NCI-H2196 treated with DMSO at 0.1 percent for 48 hours (cell line): ENCODE data around the gene CCDC188.

Source experiments
- DNase-seq: peaks from one replicate; lab custom pipeline; 2025; ENCODE audit not compliant: unreplicated experiment; lab: John Stamatoyannopoulos, UW

CCDC188 gene

DNA sequence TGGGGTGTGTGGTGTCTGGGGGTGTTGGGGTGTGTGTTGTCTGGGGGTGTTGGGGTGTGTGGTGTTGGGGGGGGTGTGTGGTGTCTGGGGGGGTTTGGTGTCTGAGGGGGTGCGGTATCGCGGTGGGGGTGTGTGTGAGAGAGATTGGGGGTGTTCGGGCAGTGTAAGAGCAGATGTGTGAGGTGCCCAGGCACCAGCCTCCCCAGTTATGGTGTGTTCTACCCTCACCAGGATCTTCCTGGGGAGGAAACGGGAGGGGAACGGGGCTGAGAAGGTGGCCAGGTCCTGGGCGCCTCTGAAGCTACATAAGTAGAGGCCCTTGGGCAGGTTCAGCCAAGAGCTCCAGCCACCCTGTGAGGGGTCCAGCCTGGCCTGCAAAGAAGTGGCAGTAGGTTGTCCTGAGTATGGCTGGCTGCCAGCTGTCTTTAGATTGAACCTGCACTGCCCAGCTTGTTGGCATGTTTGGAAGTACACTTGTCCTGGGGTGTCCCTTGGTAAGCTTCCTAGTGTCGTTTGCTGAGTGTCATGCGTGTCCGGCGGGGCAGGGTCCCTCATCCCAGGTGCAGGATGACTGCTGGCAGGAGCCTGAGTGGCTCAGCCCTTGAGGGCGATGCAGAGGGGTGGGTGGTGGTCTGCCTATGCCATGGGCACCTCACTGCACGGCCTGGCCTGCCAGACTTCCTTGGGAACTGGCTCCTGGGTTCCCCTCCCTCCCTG lies 27.3 kb downstream of the CCDC188 start:
- no peak for DNase-seq

DNA sequence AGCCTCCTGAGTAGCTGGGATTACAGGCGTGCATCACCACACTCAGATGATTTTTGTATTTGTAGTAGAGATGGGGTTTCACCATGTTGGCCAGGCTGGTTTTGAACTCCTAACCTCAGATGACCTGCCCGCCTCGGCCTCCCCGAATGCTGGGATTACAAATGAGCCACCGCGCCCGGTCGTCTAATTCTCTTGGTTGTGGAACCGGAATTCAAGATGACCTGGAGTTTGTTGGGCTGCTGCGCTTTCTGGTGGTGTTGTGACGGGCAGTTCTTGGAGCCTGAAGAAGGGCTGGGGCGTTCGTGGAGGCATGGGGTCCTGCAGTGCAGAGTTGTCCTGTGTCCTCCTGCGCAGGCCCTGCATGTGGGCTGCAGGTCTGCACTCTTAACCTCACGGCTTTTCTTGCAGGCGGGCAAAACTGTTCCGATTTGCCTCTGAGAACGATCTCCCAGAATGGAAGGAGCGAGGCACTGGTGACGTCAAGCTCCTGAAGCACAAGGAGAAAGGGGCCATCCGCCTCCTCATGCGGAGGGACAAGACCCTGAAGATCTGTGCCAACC lies 28.9 kb downstream of the CCDC188 start:
- no peak for DNase-seq

GRCh38 chr22:20118300-20119020 lies 32.4 kb downstream of the CCDC188 start:
- no peak for DNase-seq

- no peak for DNase-seq
Observed at GRCh38 chr22:20117633-20118299, 33.1 kb downstream of the CCDC188 start.

DNA sequence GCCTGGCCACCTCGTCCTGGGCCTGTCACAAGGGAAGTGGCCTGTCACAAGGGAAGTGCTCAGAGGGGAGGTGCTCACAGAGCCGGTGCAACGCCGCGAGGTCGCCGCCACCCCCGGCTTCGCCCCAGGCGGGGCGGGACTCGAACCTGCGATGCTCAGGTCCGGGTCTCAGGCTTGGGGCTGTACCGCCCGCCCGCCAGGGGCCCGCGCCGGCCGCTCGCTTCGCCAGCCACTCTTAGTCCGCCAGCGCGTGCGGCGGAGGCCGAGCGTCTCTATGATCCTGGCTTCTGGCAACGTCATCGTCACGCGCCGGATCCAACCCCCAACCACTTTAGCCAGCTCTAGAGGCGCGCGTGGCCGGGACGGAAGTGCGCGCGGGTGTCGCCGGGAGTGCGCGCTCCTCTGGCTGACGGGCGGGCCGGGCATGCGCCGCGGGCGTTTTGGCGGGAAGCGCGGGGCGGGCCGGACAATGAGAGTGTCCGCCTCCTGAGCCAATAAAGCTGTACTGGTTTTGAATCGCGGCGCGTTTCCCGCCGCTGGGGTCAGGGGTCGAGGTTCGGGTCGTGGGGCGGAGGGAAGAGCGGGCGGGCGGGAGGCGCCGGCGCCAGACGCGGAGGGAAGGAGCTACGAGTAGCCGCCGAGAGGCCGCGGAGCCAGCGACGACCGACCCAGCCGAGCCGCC lies 33.8 kb downstream of the CCDC188 start, which contains the start of gene TRMT2A:
Gene TRMT2A (minus strand): TSS at position 276 of the 682 bp plus-strand sequence. CDS start 320 bp downstream, outside the sequence.
- peak; percentile 72 for DNase-seq

GRCh38 chr22:20116376-20116950 lies 34.4 kb downstream of the CCDC188 start:
- DNase-seq: no peak

DNA sequence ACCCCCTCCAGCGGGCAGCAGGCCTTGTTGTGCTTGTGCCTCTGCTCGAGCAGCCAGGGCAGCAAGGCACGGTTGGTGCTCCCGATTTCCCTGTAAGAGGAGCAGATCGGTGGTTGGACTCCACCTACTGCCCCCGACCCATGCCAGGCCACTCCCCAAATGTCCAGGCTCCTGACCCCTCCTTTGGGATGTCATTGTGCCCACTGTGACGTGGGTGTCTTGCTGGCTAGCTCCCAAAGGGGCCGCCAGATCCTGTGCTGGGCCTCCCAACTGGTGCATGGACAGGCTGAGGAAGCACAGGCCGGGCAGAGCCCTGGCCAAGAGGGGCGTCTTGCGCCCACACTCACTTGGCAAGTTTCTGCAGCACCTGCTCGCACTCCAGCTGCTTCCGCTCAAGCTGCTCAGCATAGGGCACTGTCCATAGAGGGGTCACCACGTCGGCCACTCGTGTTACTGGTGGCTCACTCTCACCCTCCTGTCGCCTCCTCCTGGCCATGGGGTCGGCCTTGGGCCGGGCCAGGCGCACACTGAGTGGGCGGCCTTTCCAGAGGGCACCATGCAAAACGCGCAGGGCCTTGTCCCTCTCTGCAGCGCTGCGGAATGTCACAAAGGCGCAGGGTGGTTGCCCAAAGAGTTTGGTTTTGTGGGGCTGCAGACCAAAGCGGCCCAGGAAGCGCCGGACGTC lies 35.0 kb downstream of the CCDC188 start, which contains the start of gene RANBP1:
Gene RANBP1 (plus strand): TSS at position 414 of the 685 bp plus-strand sequence. CDS start 81 bp downstream, at position 495.
- no peak for DNase-seq

DNA sequence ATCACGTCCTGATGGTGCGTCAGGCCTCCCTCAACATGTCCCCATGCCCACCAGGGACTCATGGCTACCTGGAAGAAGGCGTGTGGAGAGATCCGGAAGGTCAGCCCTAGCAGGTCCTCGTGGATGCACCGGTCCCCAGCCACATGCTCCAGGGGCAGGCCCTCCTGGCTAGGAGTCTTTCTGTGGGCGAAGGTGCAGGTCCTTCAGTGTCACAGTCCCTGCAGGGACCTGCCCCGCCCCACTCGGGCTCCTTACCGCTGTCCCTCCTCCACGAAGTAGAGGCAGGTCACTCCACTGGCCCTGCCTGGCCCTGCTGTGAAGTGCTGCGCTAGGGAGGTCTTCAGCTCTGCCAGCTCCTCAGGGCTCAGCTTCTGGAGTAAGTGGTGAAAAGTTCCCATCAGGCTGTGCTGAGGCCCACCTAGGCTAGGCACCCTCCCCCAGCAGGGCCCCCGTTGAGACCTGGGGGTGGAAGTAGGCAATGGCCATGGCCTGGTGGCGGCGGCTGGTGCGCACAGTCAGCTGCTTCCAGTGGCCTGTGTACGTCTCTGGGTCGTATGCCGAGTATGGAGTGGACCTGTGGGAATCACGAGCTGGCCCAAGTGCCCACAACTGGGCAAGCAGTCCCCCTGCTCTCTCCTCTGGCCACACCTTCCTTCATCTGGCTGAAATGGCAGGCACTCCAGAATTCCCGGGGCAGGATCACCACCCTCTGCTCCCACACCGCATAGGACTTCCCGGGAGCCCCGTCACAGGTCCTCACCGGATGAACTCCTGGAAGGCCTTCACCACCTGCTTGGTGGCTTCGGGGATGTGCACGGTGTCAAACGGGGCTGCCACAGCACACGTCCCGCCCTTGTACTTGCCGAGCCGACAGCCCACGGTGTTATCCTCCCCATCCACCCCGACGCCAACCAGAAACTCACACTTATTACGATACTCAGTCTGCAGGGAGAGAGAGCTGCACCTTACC lies 36.1 kb downstream of the CCDC188 start:
- no peak for DNase-seq

DNA sequence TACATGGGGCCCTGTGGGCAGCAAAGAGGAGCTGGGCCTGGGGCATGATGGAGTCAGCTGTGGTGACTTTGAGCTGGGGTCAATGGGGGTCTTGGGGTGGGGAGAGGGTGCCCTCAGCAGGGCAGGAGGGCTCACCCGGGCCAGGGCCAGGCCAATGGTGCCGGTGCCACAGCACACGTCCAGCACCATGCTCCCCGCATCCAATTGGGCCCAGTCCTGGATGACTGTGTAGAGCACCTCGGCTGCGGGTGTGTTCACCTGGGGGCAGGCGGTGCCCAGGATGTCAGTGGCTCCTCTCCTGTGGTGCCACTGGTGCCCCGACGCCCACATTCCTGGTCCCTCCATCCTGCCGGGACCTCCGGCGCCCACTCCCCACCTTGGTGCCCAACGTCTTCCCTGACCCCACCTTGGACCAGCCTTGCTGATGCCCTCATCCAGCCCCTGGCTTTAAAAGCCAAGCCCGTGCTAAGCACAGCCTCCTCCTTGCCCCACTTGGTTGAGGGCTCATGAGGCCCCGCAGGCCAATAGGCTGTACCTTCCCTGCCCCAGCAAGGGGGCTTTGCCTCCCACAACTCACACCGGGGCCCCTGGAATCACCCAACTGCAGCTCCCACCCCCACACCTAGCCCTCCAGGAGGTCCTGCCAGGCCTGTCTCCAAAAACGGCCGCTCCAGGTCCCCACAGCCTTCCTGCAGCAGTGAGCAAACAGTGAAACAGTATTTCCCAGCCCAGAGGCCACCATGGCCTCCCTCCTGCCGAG lies 37.1 kb downstream of the CCDC188 start:
- no peak for DNase-seq

- no peak for DNase-seq
Observed at GRCh38 chr22:20112623-20113511, 38.0 kb downstream of the CCDC188 start.

DNA sequence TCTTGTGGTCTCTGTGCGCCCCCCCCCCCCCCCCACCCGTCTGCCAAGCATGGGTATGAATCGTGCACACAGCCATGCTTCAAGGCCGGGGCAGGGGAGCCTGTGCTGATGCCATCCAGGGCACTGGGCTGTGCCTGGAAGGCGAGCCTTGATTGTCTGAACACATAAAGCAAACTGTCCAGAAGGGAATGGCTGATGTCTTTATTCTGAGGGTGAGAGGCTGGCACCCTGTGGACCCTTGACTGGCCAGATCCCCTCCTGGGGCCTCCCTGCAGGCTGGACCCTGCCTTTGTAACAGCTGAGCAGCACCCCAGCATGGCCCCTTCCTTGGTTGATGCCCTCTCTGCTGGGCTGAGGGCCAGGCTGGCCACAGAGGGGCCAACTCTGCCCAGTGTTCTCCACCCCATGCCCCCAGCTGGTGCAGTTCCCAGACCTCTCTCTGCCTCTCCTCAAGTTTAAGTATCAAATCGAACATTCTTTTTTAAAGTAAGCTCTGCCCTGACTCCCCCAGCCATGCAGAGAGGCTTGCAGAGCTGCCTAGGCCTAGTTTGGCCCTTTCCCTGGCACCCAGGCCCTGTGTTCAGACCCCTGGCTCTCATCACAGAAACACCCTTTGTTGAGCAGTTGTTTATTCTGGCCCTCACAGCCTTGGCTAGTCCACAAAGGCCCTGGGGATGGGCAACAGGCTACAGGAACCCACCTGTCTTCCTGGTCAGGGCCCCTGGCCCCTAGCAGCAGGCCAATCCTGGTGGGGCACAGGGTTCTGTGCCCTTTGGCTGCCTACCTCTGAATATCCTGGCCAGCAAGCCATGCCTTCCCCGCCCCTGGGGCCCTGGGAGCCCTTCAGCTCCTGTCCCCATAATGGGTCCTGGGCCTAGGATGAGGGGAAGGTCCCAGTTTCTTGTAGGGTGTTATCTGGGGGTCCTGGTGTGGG lies 38.9 kb downstream of the CCDC188 start:
- DNase-seq: no peak

- DNase-seq: no peak
Observed at GRCh38 chr22:20111045-20111688, 39.7 kb downstream of the CCDC188 start.

- DNase-seq: no peak
Observed at GRCh38 chr22:20110359-20110985, 40.4 kb downstream of the CCDC188 start.

DNA sequence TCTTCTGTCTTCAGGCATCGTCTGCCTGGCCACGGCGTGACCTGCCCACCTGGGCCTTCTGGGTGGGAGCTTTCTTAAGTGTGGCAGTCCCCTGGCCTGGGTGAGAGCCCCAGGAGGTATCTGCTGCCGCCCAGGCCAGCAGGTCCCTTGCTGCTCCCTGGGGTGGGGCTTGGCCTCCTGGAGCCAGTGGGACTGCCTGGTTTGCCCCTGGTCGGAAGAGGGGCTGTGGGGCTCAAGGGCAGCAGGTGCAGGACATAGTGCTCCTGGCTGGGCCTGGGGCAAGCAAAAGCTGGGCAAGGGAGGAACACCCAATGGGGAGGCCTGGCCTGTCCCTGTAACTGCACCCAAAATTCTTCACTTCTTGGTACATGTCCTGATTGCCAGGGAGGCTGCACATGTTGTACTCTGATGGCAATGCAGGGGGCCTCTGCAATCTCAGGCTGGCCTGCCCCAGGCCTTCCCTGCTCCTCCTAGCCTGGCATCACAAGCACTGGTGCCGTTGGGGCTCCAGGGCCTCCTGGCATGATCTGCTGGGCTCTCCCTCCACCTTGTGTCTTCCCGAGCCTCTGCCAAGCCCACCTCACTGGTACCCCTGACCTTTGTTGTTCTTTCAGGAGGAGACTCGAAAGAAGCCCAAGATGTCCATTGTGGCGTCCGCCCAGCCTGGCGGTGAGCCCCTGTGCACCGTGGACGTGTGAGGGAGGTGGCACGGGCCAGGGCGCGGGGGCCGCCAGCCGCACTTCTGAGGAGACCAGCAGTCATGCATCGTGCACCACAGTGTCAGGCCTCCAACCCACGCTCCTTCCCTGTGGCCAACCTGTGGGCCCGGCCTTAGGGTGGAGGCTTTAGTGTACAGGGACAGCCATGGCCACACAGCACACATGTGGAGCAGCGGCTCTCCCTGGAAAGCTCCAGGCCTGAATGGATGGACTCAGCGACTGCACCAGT lies 41.2 kb downstream of the CCDC188 start:
- no peak for DNase-seq
